Endothelial cell of umbilical vein (primary cell): ENCODE results near the gene CCNC. TPM values are rescaled to one million over a fixed set of nuclear protein-coding genes. Genes with fewer than 3 reads are reported as not detected.

ENCODE experiments used
- BruUV-seq: library from RNA; stranded (reverse); fragments of 400-500 nt; replicated peaks from 2 replicates; lab custom pipeline; 2021; lab: Mats Ljungman, UMichigan
- CTCF ChIA-PET: fragments of 300-600, 350-600 bp; sonication (Branson Sonifier 250); formaldehyde crosslinking; loops from one replicate; lab custom pipeline; 2021; ENCODE audit warnings: antibody characterized with exemption, inconsistent platforms; lab: Charles Lee
- POLR2A ChIA-PET: fragments of 300-600, 350-600 bp; sonication (Branson Sonifier 250); formaldehyde crosslinking; loops from one replicate; lab custom pipeline; 2021; ENCODE audit warnings: antibody characterized with exemption, inconsistent platforms; lab: Charles Lee
- DNase-seq: peaks from one replicate; pipeline ENCODE4 v3.0.0-alpha.2; 2011; ENCODE audit warnings: low read depth, low spot score
- FAIRE-seq: peaks from 2 replicates; lab custom pipeline; 2011; peaks lifted over from hg19 to GRCh38; lab: Jason Lieb, UNC
- H2AFZ ChIP-seq: 2 replicates; pipeline ENCODE4 v1.6.0; 2012; ENCODE audit warnings: low read depth, low read length, control low read depth, inconsistent platforms
- H3K27ac ChIP-seq: 2 replicates; pipeline ENCODE4 v1.5.1; 2011; ENCODE audit warnings: low read depth, mild to moderate bottlenecking, control low read depth, low read length, moderate library complexity; ENCODE audit not compliant: insufficient read depth
- H3K27me3 ChIP-seq, 2 experiments: 2 replicates each; pipeline versions ENCODE4 v1.6.0 to v1.6.1; 2011; ENCODE audit warnings: low read length in 2 of 2, mixed read lengths in 1 of 2; ENCODE audit not compliant: control insufficient read depth in 2 of 2, insufficient read depth in 2 of 2
- H3K36me3 ChIP-seq, 2 experiments: 2 replicates in 1 of 2; 3 replicates in 1 of 2; pipeline ENCODE4 v1.5.1; 2011; ENCODE audit warnings: low read length in 2 of 2, mild to moderate bottlenecking in 1 of 2, moderate library complexity in 1 of 2; ENCODE audit not compliant: control insufficient read depth in 2 of 2, insufficient read depth in 2 of 2; ENCODE audit errors: extremely low read depth in 1 of 2
- H3K4me1 ChIP-seq: 3 replicates; pipeline ENCODE4 v1.5.1; 2011; ENCODE audit warnings: mild to moderate bottlenecking, low read length; ENCODE audit not compliant: control insufficient read depth, insufficient read depth; ENCODE audit errors: extremely low read depth
- H3K4me2 ChIP-seq: 2 replicates; pipeline ENCODE4 v1.6.1; 2011; ENCODE audit warnings: low read length, control low read depth, mixed read lengths; ENCODE audit not compliant: insufficient read depth
- H3K4me3 ChIP-seq, 3 experiments: fragments of 200-600 bp in 1 of 3; sonication (generic), shearing (Covaris generic) in 1 of 3; replicated peaks in 1 of 3; 2 replicates each; pipeline ENCODE4 v1.5.1; 2011 to 2016; ENCODE audit warnings: control low read depth in 3 of 3, low read length in 3 of 3, mild to moderate bottlenecking in 2 of 3, inconsistent platforms in 1 of 3, low read depth in 1 of 3, moderate library complexity in 1 of 3; ENCODE audit not compliant: insufficient read depth in 1 of 3
- H3K79me2 ChIP-seq: 2 replicates; pipeline ENCODE4 v1.6.0; 2012; ENCODE audit warnings: low read length, inconsistent platforms; ENCODE audit not compliant: control insufficient read depth, insufficient read depth
- H3K9ac ChIP-seq: replicated peaks from 2 replicates; pipeline ENCODE3; 2011; ENCODE audit warnings: low read length, control low read depth; ENCODE audit not compliant: insufficient read depth; ENCODE audit errors: extremely low read depth
- H3K9me1 ChIP-seq: replicated peaks from 3 replicates; pipeline ENCODE4 v1.6.0; 2011; ENCODE audit warnings: mild to moderate bottlenecking, low read length; ENCODE audit not compliant: control insufficient read depth, insufficient read depth; ENCODE audit errors: extremely low read depth
- H3K9me3 ChIP-seq: replicated peaks from 2 replicates; pipeline ENCODE4 v1.5.1; 2012; ENCODE audit warnings: low read length, inconsistent platforms; ENCODE audit not compliant: control insufficient read depth, insufficient read depth
- H4K20me1 ChIP-seq: replicated peaks from 2 replicates; pipeline ENCODE3; 2011; ENCODE audit warnings: mild to moderate bottlenecking, low read length; ENCODE audit not compliant: control insufficient read depth, insufficient read depth; ENCODE audit errors: extremely low read depth
- CTCF ChIP-seq, 2 donors: IDR thresholded peaks; 1 replicate in 1 of 2; 2 replicates in 1 of 2; pipeline ENCODE4 v1.5.1; 2011; ENCODE audit warnings: low read length in 2 of 2, mild to moderate bottlenecking in 2 of 2, moderate library complexity in 2 of 2, control low read depth in 1 of 2, inconsistent platforms in 1 of 2, low read depth in 1 of 2; ENCODE audit not compliant: insufficient read depth in 1 of 2; ENCODE audit errors: extremely low read depth in 1 of 2
- EZH2 ChIP-seq: IDR thresholded peaks from 2 replicates; pipeline ENCODE4 v1.6.1; 2012; ENCODE audit warnings: borderline replicate concordance, low read depth, mild to moderate bottlenecking, moderate library complexity, low read length, inconsistent platforms; ENCODE audit not compliant: severe bottlenecking
- FOS ChIP-seq: IDR thresholded peaks from 2 replicates; pipeline ENCODE4 v1.6.1; 2011; ENCODE audit warnings: mild to moderate bottlenecking, low read length, moderate library complexity, borderline replicate concordance; ENCODE audit not compliant: insufficient read depth
- GATA2 ChIP-seq: IDR thresholded peaks from 2 replicates; pipeline ENCODE4 v1.7.0; 2011; ENCODE audit warnings: low read depth, mild to moderate bottlenecking, moderate library complexity, mixed read lengths, low read length; ENCODE audit not compliant: insufficient read length, insufficient read depth
- dilution Hi-C: fragments of 300-500 bp; cut with MboI; formaldehyde crosslinking; loops from one replicate; pipeline ENCODE4 v1.15.0; 2019; ENCODE audit warnings: low sequenced_read_pairs; ENCODE audit not compliant: extremely low pct_ligation_motif_present
- intact Hi-C: fragments of 100-400 bp; cut with micrococcal nuclease; formaldehyde crosslinking; loops from one replicate; pipeline ENCODE4 v1.10.0; 2022
- polyA plus RNA-seq, 4 experiments: library from polyadenylated mRNA; depleted of rRNA in 3 of 4; stranded (reverse) in 3 of 4; unstranded in 1 of 4; fragments of >200 nt; gene quantifications; 2 replicates each; pipeline versions ENCODE4 v1.2.1 to v1.2.3, GENCODE V29; 2011 to 2012; ENCODE audit warnings: missing spikeins in 1 of 4
- total RNA-seq: library from RNA; stranded (reverse); gene quantifications from 2 replicates; pipeline ENCODE4 v1.2.3, GENCODE V29; 2021

The CCNC gene
- total and polyA plus RNA-seq, 2 donors (not counting 3 experiments of a cell fraction or from before 2014, with no cell fraction given), result 18.2 to 53.5 TPM

- TF ChIP-seq EZH2, result peak; percentile 95
- TF ChIP-seq CTCF (IDR thresholded peaks at IDR 0.05; ENCODE audit: extremely low read depth in 1 of 2, insufficient read depth in 1 of 2, low read depth in 1 of 2, low read length in 2 of 2), result no peak
- no peak for TF ChIP-seq GATA2
- no peak for TF ChIP-seq FOS
- peak overlapping the region; percentile 6 for H3K4me2 ChIP-seq
- H2AFZ ChIP-seq, result no peak overlapping the region
- H3K36me3 ChIP-seq, result no peaks in the 10 kb centered on the region
- CTCF ChIA-PET, result interaction anchor here (0.8 to 1.6 kb wide), 7 partner anchors 8 to 179 kb away, joined by 3 to 7 read pairs (median 3); no protein-coding TSS in a partner anchor
- no peaks in the 10 kb centered on the region for H3K4me1 ChIP-seq
- H4K20me1 ChIP-seq, result no peaks in the 10 kb centered on the region
- no peaks in the 10 kb centered on the region for H3K9me1 ChIP-seq
- DNase-seq (no peak), FAIRE-seq (peak; percentile 15)
- no peaks in the 10 kb centered on the region for H3K9me3 ChIP-seq
- H3K4me3 ChIP-seq, result no peak overlapping the region
- H3K27me3 ChIP-seq, result peaks cover 84 to 100% of the 10 kb centered on the region in 2 experiments
- no peak overlapping the region for H3K9ac ChIP-seq
- no peak overlapping the region for H3K27ac ChIP-seq
- BruUV-seq, result no TSS peak
- dilution Hi-C loops (no loop called here), intact Hi-C loops (loop anchor here (2.0 to 10.0 kb wide), 2 partner anchors 84 to 860 kb away; partner anchors contain the start of gene SIM1)
- no peaks in the 10 kb centered on the region for H3K79me2 ChIP-seq
- POLR2A ChIA-PET, result no interaction called here
Measured at GRCh38 chr6:99604166-99605073, 36.0 kb upstream of the CCNC start.
